ENCODE data around the gene HDAC9. TPM values are rescaled to one million over a fixed set of nuclear protein-coding genes. Genes with fewer than 3 reads are reported as not detected.

HDAC9 gene
- total RNA-seq, 4 donors from 2014 or later = 19.6 to 48.3 (median 28.4) TPM

DNA sequence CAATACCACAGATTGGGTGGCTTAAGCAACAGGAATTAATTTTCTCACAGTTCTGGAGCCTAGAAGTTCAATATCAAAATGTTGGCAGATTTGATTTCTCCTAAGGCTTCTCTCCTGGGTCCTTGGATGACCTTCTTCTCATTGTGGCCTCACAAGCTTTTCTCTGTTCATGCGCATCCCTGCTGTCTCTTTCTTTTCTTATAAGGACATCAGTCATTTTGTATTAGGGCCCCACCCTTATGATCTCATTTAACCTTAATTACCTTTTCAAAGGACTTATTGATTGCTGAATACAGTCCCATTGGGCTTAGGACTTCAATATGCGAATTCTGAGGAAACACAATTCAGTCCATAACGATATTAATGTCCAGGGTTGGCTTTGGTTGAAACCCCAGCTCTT lies 285.4 kb downstream of the HDAC9 start:
- TF ChIP-seq, protein P1, sequence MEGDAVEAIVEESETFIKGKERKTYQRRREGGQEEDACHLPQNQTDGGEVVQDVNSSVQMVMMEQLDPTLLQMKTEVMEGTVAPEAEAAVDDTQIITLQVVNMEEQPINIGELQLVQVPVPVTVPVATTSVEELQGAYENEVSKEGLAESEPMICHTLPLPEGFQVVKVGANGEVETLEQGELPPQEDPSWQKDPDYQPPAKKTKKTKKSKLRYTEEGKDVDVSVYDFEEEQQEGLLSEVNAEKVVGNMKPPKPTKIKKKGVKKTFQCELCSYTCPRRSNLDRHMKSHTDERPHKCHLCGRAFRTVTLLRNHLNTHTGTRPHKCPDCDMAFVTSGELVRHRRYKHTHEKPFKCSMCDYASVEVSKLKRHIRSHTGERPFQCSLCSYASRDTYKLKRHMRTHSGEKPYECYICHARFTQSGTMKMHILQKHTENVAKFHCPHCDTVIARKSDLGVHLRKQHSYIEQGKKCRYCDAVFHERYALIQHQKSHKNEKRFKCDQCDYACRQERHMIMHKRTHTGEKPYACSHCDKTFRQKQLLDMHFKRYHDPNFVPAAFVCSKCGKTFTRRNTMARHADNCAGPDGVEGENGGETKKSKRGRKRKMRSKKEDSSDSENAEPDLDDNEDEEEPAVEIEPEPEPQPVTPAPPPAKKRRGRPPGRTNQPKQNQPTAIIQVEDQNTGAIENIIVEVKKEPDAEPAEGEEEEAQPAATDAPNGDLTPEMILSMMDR (IDR thresholded peaks at IDR 0.05; ENCODE audit: low read depth) = no peak

DNA sequence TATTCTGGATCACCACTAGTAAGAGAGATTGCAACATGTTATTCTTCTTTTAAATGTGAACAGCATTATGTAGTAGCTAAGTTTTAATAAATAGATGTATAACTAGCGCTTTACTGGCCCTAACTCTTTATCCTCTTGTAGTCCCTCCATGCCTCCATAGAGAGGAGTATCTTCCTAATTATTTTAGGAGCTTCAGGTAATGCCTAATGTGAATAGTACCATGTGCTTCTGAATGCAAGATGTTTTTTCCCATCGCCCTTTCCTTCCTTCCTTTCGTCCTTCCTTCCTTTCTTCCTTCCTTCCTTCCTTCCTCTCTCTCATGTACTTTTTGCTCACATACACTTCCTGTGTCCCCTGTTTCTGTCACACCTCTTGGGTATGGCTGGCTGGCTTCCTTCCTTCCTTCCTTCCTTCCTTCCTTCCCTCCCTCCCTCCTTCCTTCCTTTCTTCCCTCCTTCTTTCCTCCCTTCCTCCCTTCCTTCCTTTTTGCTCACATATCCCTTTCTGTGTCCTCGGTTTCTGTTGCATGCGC lies 290.7 kb downstream of the HDAC9 start:
- TF ChIP-seq, protein P1 (IDR thresholded peaks at IDR 0.05; ENCODE audit: low read depth) = no peak

DNA sequence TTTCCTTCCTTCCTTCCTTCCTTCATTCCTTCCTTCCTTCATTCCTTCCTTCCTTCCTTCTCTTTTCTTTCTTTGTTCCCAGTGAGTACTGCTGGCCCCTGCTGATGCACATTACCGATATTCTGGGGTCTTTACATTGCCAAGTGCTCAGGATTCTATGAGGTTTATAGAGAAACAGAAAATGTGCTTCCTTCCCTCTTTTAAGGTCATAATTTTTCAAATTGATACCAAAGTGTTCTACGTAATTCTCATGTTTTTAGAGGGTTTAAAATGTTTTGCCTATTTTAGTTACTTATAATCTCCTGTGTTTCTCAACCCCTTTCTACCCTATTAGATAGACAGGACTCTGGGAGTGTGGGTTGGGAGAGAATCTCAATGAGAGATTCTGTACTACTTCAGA lies 291.2 kb downstream of the HDAC9 start:
- TF ChIP-seq, protein P1 (IDR thresholded peaks at IDR 0.05; ENCODE audit: low read depth) = no peak

DNA sequence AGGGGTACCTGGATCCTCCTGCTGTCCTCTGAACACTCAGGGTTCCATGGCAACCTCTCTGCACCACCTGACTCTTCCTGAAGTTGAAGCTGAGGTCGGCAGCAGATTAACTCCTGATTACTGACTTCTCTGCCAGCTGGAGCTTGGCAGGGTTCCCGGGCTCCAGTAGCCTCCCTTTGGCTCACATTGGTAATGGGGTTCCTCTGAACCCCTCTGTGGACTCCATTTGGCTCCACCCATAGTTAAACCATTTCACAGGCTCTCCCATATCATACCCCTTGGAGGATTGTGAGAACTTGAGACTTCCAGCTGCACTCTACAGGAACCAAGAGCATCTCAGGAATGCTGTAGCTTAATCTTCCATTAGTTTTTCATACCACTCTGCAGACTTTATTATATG lies 292.5 kb downstream of the HDAC9 start:
- TF ChIP-seq, protein P1 (IDR thresholded peaks at IDR 0.05; ENCODE audit: low read depth) = no peak

DNA sequence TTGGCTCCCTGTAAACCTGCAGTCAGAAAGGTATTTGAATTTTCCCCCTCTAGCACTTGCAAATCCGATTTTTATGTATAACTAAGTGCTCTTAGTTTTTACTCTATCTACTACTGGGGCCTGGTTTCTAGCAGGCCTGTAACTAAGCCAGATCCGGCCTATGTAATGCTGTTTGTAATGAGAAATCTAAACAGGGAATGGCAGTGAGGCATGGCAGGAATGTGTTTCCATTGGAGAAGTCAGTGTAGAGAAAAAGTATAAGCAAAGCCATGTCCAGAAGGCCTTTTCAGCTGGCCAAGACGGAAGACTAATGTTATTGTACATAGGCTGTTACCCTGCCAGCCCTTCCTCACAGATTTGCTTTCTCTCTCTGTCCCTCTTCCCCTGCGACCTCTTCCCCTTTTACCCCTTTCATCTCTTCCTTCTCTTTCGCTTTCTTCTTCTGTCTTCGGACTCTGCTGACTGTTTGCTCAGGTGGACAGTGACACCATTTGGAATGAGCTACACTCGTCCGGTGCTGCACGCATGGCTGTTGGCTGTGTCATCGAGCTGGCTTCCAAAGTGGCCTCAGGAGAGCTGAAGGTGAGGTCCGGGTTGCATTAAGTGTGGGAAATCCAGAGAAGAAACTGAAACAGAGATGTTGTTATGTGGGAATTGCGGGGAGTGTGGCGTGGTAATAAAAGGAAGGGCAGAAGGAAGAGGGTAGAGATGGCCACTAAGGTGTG lies 297.5 kb downstream of the HDAC9 start:
- TF ChIP-seq, protein P1 (IDR thresholded peaks at IDR 0.05; ENCODE audit: low read depth) = no peak

DNA sequence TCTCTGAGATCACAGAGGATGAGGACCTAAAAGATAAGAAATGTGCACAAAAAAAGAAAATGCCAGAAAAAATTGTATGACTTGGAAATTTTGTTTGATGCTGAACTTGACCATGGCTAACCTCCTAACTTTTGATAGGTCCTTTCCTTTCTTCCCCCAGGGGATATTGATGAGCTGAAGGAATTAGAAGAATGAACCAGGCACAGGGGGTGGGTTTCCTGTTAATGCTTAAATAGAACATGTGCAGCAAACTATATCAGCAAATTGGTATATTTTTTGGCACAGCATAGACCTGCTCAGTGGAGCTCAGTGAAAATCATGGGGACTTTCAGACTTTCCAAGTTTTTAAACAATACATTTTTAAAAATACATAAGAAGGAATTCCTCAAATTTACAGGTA lies 300.7 kb downstream of the HDAC9 start:
- TF ChIP-seq, protein P1 (IDR thresholded peaks at IDR 0.05; ENCODE audit: low read depth) = no peak

DNA sequence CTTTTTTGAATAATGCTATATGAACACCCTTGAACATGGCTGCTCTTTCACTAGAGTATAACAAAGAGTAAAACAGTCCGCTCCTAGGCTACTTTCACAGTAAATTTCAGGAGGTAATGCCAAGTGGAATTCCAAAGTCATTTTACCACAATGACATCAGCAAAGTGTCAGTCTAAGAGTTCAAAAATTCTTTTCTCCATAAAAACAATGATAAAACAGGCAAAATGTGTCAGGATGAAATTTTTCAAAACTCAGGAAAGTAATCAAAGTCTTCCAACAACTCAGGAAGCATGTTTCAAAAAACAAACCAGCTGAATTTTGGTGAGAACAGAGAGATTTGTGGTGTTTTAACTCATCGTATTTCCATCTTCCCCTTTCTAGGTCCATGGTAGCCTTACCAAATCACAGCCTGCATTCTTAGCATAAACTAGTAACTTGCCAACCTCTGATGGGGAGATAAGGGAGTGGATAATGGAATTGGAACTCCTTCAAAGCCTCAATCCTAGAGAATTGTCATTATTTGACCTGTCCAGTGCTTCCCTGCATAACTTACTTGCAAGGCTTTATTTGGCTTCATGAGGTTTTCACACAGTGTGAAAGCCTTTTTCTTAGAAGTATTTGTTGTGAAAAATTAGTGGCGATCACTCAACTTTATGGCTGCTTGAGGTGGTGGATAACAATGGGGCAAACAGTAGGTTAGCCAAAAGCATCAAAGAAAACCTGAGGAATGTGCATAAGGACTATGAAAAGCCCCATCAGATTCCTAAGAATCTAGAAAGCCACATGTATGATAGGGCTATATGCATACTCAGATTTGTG lies 302.7 kb downstream of the HDAC9 start:
- TF ChIP-seq, protein P1 (IDR thresholded peaks at IDR 0.05; ENCODE audit: low read depth) = no peak
